NCI-H2107 (cell line): ENCODE measurements around the gene CHRDL2.
A peak's percentile ranks its signal among the peaks of the same experiment; 100 is the strongest.

ENCODE experiments used
- DNase-seq: peaks from one replicate; lab custom pipeline; 2025; lab: John Stamatoyannopoulos, UW

Gene CHRDL2

DNA sequence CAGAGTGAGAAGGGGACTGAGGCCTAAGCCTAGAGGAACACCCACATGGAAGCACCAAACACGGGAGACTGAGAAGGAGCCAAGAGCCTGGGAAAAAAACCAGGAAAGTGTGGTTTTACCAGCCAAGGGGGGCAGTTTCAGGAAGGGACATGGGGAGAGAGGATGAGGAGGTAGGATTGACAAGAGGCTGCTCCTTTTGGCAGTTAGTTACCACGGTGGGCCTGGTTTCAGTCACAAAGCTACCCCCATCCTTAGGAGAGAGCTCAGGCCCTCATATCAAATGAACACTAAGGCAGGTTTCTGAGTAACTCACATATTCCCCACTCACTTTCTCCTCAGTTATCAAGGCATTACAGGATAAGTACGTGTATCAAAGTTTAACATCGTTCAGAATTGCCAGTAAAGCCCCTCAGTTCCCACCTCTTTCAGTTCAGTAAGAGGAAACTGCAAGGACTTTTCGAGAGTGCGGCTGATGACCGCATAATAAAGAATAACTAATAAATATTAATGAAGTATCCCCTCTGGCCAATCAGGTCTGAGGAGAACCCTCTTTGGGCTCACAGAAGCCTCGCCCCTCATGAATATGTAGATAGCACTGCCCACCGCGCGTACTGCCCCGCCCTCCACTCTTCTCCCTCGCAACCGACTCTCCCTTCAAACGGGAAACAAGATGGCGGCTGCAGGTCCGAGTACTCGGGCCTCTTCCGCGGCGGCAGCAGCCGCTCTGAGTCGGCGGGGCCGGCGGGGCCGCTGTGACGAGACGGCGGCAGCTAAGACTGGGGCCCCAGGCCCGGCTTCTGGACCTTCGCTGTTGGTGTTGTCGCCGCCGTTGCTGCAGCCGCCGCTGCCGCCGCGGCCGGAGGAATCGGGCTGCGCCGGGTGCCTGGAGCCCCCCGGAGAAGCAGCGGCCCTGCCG, 17.2 kb upstream of the CHRDL2 start, which contains the start of gene RNF169:
RNF169 (plus strand) TSS at position 639 of the 916 bp plus-strand sequence; CDS start at position 671, 32 bp downstream.
- DNase-seq = peak; percentile 89

DNA sequence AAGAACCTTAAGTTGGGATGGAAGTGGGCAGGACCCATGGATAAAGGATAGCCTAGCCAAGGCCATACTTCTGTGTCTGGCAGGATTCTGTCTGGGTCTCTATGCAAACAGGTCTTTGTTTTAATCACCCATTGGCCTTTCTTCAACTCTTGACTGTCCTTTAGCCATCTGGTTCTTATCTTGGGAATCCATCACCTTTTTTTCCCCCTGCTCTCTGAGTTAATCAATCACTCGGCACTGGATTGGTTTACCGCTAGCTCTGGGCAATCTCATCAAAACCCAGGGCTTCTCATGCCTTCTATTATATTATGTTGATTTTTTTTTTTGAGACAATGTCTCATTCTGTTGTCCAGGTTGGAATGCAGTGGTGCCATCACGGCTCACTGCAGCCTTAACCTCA, 15.6 kb upstream of the CHRDL2 start:
- DNase-seq = no peak

DNA sequence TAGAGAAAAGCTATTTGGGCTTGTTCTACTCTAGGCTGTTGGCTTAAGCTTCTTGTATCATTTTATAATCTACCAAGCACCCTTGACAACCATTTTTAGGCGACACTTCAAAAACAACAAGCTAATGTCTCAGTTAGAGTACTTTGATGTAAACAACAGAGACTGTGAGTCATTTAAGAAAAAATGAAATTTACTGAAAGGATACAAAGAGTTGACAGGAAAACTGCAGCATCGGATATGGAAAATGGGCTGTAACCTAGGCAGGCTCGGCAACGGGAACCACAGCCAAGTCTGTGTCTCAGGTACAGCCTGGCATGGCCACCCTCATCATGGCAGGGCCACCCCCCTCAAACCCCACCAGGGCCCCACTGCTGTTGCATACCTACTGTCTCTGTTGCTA, 13.1 kb upstream of the CHRDL2 start:
- DNase-seq = no peak

DNA sequence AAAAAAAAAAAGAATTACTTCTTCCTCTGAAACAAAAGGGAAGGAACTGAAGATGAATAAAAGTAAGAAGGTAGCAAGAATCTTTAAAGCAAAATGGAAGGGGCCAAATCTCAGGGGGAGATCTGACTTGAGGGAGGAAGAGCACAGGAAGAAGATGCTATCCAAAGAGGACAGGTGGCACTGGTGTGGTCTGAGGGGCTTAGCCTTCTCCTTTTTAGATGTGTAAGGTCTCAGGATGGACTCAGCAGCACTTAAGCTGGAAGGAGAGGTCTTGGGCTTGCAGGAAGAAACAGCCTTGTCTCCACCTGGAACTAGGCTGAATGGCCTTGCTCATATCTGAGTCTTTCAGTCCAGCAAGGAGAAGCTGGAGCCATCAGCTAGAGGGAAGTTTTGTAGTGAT, 12.4 kb upstream of the CHRDL2 start:
- no peak for DNase-seq

DNA sequence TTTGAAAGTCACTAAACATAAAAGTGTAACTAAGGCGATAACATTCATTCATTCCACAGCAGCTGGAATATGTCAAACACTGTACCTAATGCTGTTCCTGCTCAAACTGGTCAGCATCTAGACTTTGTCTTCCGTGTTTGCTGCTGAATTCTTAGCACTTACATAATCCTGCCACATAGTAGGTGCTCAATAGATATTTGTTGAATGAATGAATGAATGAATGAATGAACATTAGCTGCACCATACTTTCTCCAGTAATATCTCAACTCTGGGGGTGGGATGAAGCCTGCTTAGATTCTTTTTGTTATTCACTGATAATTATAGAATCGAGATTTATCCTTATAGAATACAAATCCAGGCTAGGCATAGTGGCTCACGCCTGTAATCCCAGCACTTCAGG, 10.8 kb upstream of the CHRDL2 start:
- DNase-seq = no peak

DNA sequence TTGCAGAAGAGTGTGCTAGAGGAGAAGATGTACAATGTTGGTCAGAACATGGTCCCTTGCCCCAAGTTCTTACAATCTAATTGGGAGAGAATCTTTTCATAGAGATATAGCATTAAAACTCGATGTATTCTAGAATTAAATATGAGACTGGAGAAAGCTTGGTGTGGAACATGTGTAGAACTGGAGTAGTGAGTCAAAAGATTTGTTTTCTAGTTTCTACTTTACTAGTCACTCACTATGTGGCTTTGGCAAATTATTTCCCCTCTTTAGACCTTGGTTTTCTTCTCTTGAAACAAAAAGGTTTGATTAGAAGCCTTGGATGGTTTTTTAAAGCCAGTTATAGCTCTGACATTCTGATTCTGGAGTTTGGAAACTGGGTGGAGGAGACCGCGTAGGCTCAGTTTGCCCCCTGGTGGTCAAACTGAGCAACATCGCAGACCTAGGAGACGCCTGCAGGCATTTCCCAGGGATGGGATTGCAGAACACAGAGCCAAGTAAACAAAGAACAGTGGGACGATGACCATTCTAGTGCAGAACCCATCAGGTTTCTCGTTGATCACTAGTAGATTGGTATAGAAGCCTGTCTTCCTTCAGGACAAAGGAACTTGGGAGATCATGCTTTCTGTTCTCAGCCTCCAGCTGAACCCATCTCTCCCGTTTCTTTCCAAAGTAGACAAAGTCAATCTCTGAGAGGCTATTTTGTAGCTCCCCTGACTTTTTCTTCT, 8.5 kb upstream of the CHRDL2 start:
- DNase-seq = no peak

DNA sequence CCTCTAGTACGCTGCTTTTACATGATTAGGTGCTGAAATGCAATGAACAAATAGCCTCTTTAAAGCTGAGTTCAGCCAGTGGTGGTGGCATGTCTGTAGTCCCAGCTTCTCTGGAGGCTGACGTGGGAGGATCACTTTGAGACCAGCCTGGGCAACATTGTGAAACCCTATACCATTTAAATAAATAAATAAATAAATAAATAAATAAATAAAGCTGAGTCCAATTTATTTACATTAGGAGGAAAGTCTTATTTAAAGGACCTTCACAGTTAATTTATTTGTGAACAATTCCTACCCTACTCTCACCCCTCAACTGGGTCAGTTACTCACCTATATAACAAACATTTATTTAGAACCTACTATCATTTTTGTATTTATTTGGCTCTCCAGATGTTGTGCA, 4.8 kb upstream of the CHRDL2 start:
- no peak for DNase-seq

DNA sequence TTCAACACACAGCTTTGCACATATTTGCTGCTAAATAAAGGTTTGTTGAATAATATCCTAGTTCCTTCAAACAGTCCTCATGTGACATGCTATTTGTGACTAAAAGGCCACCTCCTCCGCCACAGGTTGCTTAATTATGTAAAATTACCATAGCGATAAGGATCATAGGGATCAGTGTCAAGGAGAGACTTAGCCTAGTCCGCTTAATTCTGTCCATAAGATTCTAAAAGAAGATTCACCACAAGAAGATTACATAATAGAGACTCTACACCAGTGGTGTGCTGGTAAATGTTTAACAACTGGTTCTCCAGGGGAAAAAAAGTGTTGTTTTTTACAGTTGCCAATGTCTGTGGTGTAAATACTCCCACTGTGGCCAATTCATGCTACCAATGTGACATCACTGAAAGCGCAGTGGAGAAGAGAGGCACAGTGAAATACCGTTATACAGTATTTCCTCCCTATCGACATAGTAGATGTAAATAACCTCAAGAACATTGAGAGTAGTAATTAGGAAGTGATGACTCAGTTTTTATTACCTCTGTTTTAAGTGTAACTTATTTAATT, 4.2 kb upstream of the CHRDL2 start:
- DNase-seq = no peak

DNA sequence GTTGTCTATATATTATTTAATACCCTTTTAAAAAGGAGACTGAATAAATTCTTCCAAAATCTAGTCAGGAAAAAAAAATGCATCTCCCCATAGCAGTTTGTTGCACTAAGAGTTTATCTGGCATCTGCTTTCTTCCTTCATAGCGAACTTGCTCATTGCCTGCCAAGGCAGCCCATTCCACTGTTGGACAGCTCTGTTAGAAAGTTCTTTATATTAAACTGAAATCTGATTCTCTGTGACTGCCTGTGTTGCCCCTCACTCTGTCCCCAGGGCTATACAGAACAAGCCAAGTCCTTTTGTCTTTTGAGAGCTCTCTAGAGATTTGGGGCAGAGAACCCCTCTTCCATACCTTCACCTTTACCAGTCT, 3.3 kb upstream of the CHRDL2 start:
- DNase-seq = no peak

DNA sequence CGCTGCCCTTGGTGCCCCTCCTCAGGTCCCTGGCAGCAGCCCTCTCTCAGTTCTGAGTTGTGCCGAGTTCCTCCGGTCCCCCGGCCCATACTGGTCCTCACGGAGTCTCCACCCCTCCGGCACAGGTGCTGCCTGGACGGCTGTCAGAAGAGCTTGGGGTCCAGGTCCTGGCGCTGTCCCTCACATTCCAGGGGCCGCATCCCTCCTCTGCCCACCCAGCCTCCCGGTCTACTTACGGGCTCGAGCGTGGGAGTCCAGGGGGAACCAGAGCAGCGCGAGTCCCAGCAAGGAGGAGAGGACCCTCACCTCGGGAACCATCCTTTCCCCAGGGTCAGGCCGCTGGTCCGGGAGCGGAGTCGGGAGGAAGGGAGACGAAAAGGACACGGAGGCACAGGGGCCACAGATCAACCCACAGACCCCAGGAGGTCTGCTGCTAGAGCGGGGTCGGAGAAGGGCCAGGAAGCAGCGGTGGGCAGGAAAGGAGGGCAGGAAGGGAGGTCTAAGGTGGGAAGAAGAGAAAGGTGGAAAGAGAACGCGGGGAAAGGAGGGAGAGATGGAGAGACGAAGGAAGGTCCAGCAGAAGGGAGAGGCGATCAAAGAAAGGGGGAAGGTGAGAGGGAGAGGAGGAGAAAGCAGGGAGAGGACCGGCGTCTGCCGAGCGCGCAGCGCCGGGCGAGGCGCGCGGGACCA, 510 bp downstream of the CHRDL2 start:
- DNase-seq = no peak

DNA sequence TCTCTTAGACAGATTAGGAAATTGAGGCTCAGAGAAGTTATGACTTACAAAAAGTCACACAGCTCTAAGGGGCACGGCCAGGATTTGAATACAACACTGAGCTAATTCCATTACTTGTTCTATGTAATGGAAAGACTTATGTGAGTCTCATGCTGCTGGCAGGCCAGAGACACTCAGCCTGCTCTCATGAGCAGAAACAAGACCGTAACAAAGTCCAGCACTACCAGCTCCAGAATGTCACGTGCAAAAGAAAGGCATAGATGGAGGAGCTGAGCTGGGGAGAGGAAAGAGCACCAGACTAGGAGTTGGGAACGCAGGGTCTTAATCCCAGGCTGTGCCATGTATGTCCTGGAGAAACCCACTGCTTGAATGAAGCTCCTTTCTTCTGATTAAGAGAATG, 1.8 kb downstream of the CHRDL2 start:
- DNase-seq = no peak

DNA sequence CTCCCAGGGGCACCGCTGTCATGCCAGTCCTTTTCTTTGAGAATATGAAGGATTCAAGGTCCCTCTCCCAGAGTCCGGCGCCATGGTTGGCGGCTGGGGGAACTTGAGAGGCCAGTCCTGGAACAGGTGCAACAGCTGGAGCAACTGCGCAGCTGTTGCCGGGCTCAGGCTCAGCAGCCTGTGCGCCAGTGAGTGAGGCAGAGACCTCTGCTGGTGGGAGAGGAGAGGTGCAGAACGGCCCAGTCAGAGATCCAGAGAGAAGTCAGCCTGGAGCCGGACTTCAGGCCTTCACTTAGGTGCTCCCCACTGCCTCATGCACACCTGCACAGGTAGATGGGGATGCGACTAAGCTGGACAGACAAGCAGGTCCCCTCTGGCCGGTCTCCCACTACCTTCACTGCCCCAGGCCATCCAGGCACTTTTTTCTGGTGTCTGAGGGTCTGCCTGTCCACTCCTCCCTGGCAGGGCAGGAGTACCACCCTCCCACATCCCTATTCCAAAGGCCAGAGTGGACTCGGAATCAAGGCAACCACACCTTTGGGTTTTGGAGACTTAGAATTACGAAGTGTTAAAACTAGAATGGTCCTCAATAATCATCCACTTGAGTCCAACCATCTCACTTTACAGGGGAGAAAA, 4.6 kb downstream of the CHRDL2 start:
- peak; percentile 54 for DNase-seq

DNA sequence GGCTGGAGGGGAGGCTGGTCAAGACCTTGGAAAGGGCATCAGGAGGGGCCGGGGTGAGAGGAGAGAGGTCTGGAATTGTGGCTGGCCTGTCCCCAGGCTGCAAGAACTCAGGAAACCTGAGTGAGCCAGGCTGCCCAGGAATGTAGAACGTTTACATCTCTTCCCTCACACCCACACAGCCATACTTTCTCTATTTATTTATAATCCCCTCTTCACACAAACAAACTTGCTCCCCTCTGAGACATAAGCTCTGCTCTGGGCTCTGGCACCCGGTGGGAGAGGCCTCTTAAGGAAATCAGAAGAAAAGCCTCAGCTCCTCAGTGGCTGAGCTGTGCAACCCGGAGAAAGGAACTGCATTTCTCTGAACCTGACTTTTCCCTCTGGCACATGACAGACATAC, 5.5 kb downstream of the CHRDL2 start:
- no peak for DNase-seq

DNA sequence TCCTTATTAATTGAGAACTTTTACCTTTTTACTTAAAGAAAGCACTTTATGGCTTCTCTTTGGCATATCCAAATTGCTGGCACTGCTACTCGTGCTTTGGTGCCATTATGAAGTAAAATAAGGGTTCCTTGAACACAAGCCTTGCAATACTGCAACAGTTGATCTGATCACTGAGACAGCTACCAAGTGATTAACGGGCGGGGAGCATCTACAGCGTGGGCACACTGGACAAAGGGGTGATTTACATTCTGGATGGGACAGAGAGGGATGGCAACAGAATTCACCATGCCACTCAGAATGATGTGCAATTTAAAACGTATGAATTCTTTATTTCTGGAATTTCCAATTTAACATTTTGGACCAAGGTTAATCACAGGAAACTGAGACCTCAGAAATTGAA, 7.7 kb downstream of the CHRDL2 start:
- no peak for DNase-seq

DNA sequence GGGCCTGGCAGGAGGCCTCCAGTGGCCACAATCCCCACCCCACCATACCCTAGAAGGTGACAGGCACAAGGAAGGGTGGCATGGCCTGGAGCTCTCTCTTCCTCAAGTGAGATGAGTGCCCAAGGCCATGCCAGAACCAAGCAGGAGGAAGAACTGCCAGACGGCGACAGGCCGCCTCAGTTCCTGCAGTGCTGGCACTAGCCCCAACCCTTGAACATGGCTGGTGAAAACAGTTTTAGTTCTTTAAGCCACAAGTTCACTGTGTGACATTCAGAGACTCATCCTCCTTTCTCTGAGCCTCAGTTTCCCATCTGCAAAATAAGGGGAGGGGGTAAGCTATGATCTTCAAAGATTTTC, 9.8 kb downstream of the CHRDL2 start:
- no peak for DNase-seq

DNA sequence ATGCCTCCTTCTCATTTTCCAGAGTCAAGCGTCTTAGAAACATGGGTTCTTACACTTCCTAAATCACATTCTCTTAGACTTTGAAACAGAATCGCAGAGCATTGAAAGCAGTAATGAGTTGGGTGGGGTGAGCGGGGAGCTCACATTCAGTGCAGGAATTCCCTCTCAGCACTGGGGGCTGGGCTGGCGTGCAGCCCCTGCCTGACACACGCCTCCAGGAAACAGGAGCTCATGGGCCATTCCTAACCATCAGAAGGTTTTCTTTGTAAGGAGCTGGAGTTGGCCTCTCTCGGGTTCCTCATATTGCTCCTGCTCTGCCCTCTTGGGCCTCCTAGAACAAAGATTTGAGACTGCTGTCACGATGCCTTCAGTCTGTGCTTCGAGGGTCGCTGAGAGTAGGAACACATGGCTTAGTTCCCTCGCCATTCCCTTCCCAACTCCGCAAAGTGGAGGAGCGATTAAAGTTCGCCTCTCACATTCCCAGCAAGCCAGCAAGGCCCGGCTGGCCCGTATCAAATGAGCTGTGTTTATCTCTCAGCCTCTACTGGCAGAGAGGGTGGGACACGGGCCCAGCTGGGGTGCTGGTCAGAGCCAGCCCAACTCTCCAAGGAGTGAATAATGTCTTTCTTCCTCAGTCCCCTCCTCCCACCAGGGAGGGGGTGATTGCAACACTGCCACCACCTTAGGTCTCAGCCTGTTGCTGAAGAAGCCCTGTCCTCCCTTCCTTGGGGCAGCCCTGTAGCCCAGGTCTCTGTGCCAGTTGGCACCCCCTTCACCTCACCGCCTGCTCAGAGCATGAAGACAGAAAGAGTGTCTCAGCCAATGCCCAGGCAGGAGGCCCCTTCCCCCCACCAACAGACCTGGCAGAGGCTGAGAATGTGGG, 10.4 kb downstream of the CHRDL2 start:
- no peak for DNase-seq

DNA sequence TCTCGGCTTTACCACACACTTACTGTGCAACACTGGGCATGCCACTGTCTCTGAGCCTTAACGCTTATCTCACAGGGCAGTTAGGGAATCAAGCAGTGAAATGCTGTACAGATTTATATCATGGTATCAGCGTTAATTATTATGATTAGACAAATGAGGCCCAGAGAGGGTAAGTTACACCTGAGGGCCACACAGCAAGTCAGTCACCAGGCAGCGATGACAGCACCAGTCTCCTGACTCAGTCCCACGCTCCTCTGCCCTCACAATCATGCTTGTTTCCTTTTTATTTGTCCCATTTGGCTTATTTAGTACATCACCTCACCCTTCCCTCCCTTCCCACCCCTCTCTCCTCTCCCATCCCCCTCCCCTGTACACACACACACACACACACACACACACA, 12.2 kb downstream of the CHRDL2 start:
- no peak for DNase-seq

DNA sequence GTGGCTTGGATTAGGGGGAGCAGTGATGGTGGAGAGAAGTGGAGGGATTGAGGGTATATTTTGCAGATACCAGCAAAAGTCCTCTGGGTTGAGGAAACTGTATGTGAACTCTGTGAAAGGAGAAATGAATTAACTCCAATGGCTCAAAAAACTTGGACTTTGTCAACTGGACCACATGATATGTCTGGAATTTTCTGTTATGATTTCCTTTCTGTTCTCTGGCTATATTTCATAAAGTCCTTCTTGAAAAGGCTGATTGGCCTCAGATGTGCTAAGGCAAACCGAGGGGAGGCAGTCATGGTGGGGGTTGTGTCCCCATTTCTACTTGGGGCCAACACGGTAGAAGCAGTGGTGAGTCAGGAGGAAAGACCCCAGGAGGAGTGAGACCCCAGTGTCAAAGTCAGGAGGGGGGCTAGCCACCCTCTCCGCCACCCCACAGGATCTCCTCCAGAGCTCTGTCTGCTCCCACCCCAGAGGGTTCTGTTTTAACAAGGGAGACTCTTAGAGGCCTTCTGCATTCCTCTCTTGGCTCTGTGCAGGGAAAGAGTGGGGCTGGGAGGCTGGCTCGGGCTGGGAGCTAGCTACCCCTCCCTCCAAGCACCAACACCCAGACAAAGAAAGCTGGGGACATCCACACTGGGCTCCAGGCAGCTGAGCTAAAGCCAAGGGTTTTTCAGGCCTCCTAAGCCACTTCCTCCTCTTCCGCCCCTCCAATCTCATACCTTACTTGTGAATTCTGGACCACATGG, 13.8 kb downstream of the CHRDL2 start:
- DNase-seq = no peak

DNA sequence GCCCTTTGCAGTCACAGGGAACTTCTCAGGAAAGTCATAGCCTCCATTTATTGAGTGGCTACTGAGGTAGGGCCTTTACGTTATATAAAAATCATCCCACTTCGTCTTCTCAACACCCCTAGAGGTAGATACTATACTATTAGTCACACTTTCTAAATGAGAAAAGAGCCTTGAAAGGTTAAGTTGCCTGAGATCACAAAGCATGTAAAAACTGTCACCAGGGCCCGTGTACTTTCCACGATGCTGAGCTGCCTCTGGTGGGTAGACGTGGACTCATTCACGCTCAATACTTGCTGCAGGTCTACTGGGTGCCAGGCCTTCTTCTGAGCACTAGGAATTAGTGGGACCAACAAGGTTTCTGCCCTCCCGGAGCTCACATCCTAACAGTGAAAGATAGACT, 16.3 kb downstream of the CHRDL2 start:
- DNase-seq = no peak

DNA sequence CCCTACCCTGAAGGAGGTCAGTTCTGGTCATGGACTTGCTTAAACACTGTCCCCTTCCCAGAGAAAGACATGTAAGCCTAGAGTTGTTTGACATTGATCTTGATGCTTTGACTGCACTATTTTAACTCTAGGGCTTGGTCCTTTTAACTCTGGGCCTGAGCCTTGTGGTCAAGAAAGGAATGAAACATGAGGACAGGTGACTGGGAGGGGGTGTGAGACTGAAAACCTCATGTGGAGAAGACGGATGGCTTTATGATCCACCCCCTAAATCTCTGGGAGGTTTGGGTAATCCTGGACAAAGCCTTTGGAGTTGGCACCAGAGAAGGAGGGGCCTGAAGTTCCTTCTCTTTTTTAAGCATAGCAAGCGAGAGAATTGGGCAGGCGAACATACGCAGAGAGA, 17.5 kb downstream of the CHRDL2 start:
- DNase-seq = no peak
